ENCODE data around the gene NID1. TPM values are rescaled to one million over a fixed set of nuclear protein-coding genes. Genes with fewer than 3 reads are reported as not detected.

The NID1 gene
- total and polyA plus RNA-seq, 8 donors = 21.4 to 214 (median 89.6) TPM

DNA sequence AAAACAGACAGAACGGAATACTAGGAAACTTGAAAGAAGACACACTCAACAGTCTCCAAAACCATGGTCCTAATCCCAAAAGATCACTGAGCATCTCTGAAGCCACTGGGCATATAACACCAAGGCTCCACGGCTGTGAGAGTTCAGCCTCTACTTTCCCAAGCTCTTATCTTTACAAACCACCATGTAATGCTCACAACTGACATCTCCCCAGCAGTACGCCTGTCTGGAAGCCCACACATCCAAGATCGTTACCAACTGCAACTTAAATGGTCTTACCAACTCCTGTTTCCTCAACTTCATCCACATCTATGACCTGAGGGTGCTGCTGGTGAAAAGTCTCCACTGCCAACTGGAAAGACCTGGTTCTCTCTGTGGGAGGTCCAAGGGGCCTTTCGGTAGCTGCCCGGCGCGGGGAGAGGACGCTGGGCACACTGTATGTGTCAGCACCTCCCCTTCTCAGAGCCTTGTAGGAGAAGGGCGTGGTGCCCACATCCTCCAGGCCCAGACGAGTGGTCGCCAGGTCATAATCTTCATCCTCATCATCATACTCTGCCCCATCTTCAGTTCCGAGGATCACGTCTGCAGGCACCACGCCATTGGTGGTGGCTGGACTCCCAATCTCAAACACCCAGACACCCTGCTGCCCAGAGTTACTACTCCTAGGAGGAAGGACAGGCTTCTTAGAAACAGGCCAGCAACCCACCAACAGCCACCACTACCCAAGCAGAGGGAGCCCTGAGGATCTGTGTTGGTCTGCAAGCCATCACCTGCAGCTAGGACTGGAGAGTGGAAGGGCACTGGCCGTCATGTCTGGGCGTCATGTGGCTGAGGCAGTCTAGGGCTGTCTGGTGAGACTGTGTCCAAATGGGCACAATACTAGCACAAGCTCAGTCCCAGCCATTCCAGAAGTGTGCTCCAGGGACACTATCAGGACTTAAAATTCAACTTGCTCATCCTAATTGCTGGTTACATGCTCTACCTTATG, 23.0 kb downstream of the NID1 start:
- Histone ChIP-seq H3K4me1 (peaks cover 0 to 17% (median 7%) of the 10 kb centered on the region in 4 donors), H3K27me3 (no peaks in the 10 kb centered on the region), H3K27ac (no peak overlapping the region), H3K9me3 (no peaks in the 10 kb centered on the region), H3K4me3 (no peak overlapping the region), H3K36me3 (peaks cover 24 to 80% (median 69%) of the 10 kb centered on the region in 4 donors)
- TF ChIP-seq, protein P1, sequence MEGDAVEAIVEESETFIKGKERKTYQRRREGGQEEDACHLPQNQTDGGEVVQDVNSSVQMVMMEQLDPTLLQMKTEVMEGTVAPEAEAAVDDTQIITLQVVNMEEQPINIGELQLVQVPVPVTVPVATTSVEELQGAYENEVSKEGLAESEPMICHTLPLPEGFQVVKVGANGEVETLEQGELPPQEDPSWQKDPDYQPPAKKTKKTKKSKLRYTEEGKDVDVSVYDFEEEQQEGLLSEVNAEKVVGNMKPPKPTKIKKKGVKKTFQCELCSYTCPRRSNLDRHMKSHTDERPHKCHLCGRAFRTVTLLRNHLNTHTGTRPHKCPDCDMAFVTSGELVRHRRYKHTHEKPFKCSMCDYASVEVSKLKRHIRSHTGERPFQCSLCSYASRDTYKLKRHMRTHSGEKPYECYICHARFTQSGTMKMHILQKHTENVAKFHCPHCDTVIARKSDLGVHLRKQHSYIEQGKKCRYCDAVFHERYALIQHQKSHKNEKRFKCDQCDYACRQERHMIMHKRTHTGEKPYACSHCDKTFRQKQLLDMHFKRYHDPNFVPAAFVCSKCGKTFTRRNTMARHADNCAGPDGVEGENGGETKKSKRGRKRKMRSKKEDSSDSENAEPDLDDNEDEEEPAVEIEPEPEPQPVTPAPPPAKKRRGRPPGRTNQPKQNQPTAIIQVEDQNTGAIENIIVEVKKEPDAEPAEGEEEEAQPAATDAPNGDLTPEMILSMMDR (IDR thresholded peaks at IDR 0.05) = no peak
- TF ChIP-seq POLR2A (IDR thresholded peaks at IDR 0.05) (no peak), POLR2AphosphoS5 (IDR thresholded peaks at IDR 0.05) (no peak), EP300 (IDR thresholded peaks at IDR 0.05) (no peak)
- intact Hi-C loops (cut with DNase I; ENCODE audit: low total_unique reads) = no loop called here
- DNase-seq = no peak
- WGBS, 5 donors = 88 to 97% (median 93%) methylated on average over 17 of the region's 17 CpGs

DNA sequence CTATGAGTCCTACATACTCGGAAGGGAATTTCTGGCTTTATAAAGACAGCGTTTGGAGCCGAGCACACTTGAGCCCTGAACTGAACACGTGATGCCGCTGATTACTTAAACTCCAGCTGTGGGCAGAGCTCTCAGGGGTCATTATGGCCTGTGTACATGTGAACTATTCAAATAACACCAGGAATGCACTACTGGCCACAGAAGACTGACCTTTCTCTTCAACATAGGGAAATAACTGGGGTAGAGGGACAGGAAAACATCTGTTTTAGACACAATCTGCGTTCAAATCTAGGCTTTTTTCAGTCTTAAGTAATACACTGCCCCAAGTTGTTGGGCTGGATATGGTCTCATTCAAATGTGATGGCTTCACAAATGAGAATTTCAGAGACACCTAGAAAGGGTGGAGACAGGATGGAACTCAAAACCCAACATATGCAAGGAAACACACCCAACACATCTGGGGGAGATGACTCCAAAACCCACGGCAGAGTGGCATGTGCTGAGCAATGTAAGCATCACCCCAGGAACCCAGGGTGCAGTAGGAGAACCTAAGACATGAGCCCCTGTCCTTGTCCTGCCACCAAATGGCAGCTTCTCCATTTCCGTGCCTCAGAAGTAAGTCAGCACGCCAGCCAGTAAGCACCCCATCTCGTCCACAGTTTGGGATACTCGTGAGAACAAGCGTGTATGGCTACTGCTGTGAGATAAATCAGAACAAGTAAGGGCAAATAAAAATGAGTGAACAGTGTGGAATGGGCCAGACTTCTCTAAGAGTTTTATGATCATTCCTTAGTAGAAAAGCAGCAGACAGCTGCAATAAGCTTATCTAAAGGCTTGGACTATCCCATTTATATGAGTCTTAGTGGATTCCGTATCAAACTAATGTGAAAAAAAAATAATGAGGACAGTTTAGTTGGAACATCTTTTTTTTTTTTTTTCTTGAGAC, 24.9 kb downstream of the NID1 start:
- H3K36me3 ChIP-seq = peaks cover 24 to 77% (median 61%) of the 10 kb centered on the region in 4 donors

DNA sequence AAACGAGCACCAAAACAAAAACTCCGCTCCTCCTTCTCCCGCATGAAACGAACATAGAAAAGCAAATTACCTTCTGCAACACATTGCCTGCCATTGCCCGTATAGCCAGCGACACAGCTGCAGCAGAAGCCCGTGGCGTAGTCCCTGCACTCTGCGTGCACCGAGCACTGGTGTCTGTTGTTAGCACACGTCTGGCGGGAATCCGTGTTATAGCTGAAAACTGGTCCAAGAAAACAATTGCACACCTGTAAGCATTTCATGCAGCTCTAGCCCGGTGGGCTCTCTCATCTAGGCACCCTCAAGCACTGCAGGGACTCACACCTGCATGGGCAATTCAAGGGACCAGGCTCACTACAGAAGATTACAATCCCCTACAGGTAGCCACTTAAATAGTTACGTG, 26.9 kb downstream of the NID1 start:
- Histone ChIP-seq H3K36me3 (peaks cover 22 to 76% (median 48%) of the 10 kb centered on the region in 4 donors), H3K27ac (no peak overlapping the region), H3K4me1 (peaks cover 0 to 22% (median 10%) of the 10 kb centered on the region in 4 donors), H3K9me3 (no peaks in the 10 kb centered on the region), H3K27me3 (no peaks in the 10 kb centered on the region), H3K4me3 (no peak overlapping the region)
- 94 to 96% (median 95%) methylated on average over 15 of the region's 15 CpGs for WGBS, 5 donors
- no peak for DNase-seq
- intact Hi-C loops (cut with DNase I; ENCODE audit: low total_unique reads) = no loop called here
- no peak for TF ChIP-seq POLR2AphosphoS5 (IDR thresholded peaks at IDR 0.05)
- TF ChIP-seq POLR2A (IDR thresholded peaks at IDR 0.05) = no peak
- TF ChIP-seq, protein P1 (IDR thresholded peaks at IDR 0.05) = no peak
- no peak for TF ChIP-seq EP300 (IDR thresholded peaks at IDR 0.05)

More for the DNA sequence above, 24.9 kb downstream of the NID1 start:
- intact Hi-C loops (cut with DNase I; ENCODE audit: low total_unique reads) = no loop called here
- peak in 1 of 2 donors; percentile 53 for DNase-seq
- no peaks in the 10 kb centered on the region for H3K9me3 ChIP-seq
- WGBS, 5 donors = 52 to 60% (median 54%) methylated on average over 13 of the region's 13 CpGs
- H3K27me3 ChIP-seq = no peaks in the 10 kb centered on the region
- peaks cover 0 to 22% (median 10%) of the 10 kb centered on the region in 4 donors for H3K4me1 ChIP-seq
- peak; percentile 37 to 65 (median 62) for TF ChIP-seq POLR2AphosphoS5 (IDR thresholded peaks at IDR 0.05)
- no peak for TF ChIP-seq EP300 (IDR thresholded peaks at IDR 0.05)
- TF ChIP-seq, protein P1 (IDR thresholded peaks at IDR 0.05) = no peak
- H3K27ac ChIP-seq = peak overlapping the region in 4 of 5 donors; percentile 30 to 78 (median 59)
- no peak overlapping the region for H3K4me3 ChIP-seq

DNA sequence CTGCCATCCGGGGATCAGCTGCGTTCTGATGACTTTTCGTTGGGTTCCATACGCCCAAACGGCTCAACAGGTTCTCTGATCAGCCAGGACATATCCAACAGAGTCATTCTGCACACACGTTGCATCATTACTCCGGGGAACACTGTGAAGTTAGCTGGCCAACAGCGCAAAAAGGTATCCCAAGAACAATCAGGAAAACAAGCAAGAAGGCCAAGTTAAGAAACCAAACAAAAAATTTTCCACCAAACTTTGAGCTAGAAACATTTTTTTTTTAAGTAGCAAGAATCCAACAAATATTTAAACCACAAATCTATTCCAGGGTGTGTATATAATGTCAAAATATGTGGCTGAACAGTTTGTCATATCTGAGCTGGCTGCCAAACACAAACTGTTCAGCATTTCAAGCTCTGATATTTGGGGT, 29.2 kb downstream of the NID1 start:
- WGBS, 5 donors = 68 to 89% (median 84%) methylated on average over 8 of the region's 8 CpGs
- peak overlapping the region in 2 of 5 donors; percentile 35 to 49 for H3K27ac ChIP-seq
- DNase-seq = no peak
- H3K4me3 ChIP-seq = no peak overlapping the region
- peaks cover 30 to 76% (median 50%) of the 10 kb centered on the region in 4 donors for H3K36me3 ChIP-seq
- TF ChIP-seq POLR2AphosphoS5 (IDR thresholded peaks at IDR 0.05) = peak in 1 of 3 donors; percentile 21
- TF ChIP-seq, protein P1 (IDR thresholded peaks at IDR 0.05) = no peak
- no peaks in the 10 kb centered on the region for H3K27me3 ChIP-seq
- intact Hi-C loops (cut with DNase I; ENCODE audit: low total_unique reads) = no loop called here
- H3K9me3 ChIP-seq = no peaks in the 10 kb centered on the region
- H3K4me1 ChIP-seq = peaks cover 0 to 24% (median 14%) of the 10 kb centered on the region in 4 donors
